Measurements from ENCODE around the gene SPOUT1.
A peak's percentile ranks its signal among the peaks of the same experiment; 100 is the strongest.
"Not testable (repeated sequence)": the region's sequence is repeated elsewhere in the genome, so short reads cannot be mapped to it uniquely, and the experiment has no call there.

SPOUT1 gene

DNA sequence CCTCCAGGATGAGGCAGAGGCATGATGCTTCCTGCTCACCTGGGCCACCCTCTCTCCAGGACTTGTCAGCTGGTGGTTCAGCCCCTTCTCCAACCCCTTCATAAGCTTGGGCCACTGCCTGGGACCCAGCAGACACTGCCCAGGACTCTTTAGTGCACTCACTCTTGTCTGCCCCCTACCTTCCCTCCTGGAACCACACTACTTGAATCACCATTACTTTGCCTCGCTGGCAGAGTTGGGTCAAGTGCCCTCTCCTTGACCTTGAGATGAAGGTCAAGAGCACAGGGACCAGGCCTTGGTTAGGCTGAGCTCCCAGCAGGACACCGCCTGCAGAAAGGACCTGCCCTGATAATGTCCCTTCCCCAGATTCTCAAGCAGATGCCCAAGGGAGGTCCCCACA is 19.8 kb downstream of the SPOUT1 start:
- DNase-seq (ENCODE audit: low read depth), result no peak

DNA sequence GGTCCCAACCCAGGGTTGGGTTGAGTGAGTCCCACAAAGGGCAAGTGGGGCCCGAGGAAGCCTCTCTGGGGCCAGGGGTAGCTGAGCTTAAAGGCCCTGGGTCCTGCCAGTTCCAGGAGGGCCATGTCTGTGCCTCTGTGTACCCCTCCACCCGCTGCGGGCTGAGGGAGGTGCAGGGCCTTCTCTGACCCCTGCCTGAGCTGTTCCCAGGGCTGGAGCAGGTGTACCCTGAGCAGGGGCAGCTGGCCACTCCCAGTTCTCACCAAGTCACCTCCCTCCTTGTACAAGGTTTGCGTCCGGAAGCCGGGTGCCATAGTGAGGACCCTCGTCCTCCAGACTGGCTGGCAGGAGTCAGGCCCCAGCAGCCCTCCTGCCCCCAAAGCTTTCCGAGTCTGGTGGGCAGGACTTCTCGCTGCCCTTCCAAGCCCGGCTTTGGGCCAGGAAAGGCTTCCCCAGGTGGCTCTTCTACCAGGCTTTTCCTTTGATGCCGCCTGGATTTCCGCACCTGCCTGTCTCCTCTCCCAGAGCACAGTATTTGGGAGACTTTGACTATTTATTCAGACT is 20.5 kb downstream of the SPOUT1 start:
- DNase-seq (ENCODE audit: low read depth), result no peak

DNA sequence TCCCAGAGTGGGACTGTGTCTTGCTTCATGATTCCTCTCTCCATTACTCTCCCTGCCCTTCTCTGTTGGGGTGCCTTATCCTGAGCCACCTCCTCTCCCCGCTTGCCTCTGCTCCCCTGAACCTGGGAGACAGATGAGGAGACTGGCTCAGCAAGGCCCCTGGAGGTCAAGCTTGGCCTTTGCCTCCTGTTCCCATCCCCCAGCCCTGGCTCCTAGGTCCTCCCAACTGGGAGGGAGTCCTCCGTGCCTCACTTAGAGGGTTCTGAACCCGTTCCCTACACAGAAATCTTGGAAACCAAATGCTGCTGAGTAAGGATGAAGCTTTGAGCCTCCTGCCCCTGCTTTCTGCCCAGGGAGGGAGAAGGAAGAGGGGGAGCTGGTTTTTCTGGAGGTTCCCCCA is 21.1 kb downstream of the SPOUT1 start:
- DNase-seq (ENCODE audit: low read depth), result no peak

DNA sequence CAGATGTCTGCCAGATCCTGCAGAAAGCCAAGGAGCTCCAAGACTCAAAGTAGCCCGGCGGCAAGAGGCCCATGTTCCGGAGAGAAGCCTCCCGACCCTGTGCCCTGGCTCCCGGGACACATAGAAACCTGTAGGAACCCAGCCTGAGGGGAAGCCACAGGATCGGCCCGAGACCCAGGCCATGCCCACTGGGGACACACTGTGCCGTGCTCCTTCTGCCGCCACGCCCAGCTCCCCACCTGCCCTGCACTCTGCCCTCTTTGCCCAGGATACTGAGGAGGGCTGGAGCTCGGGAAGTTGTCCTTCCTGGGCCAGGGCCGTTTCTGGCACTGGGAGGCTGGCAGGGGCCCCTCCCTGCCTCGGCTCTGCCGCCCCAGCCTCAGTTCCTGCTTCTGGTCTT is 21.8 kb downstream of the SPOUT1 start:
- no peak for DNase-seq (ENCODE audit: low read depth)

DNA sequence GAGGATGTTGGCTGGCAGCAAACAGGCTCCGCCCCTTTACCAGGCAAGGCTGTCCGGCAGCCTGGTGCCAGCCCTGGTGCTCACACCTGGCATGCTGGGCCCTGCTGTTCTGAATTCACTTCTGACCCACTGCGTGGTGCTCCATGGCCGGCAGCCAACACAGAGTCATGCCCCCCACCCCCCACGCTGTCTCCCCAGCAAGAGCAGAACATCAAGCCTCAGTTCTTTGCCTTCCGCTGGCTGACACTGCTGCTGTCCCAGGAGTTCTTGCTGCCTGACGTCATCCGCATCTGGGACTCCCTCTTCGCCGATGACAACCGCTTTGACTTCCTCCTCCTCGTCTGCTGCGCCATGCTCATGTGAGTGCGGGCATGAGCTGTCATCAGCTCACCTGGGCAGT is 23.9 kb downstream of the SPOUT1 start:
- no peak for DNase-seq (ENCODE audit: low read depth)

DNA sequence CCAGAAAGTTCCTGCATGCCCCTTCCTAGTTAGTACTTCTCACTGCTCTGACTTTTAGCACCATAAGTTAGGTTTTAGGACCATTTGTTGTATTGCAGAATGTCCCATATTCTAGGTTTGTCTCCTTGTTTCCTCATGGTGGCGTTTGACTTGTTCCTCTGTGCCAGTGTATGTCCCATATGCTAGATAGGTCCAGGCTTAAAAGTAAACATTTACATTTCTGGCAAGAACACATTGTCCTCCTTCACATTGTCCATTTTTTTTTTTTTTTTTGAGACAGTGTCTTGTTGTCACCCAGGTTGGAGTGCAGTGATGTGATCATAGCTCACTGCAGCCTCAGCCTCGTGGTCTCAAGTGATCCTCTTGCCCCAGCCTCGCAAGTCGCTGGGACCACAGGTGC is 27.1 kb downstream of the SPOUT1 start:
- DNase-seq (ENCODE audit: low read depth), result no peak

DNA sequence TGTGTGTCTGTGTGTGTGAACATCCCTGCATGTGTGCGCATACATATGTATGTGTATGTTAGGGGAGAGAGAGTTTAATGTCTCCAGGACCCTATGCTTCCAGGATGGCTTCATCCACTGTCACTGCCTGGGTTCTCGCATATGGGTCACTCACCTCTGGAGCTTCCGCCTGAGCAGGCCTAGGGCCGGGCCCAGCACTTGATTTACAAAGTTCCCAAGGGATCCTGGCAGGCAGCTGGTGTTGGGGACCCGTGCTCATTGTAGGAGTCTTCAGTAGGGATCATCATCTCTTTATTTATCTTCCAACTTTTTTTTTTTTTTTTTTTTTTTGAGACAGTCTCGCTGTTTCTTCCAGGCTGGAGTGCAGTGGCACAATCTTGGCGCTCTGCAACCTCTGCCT is 29.5 kb downstream of the SPOUT1 start:
- DNase-seq (ENCODE audit: low read depth), result no peak

DNA sequence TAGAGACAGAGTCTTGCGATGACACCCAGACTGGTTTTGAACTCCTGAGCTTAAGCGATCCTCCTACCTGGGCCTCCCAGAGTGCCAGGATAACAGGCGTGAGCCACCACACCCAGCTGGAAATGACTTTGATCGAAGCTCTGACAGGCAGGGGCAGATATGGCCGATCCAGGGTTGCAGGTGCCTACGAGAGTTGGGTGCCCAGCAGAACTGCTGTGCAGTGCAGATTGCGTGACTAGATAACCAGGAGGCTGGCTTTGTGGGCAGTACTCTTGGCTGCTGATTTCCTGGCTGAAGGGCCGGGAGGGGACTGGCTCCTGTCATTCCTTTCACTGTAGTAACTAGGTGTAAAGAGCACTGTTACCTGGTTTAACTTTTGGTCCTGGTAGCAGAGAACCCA is 30.7 kb downstream of the SPOUT1 start:
- DNase-seq (ENCODE audit: low read depth), result no peak

DNA sequence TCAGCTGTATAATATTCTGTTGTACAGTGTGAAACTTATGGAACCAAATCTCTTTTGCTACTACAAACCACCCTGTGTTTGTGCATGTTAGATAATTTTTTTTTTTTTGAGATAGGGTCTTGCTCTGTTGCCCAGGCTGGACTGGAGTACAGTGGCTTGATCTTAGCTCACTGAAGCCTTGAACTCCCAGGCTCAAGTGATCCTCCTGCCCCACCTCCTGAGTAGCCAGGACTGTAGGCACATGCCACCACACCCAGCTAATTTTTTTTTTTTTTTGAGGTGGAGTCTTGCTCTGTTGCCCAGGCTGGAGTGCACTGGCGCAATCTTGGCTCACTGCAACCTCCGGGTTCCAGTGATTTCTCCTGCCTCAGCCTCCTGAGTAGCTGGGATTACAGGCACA is 34.6 kb downstream of the SPOUT1 start:
- DNase-seq (ENCODE audit: low read depth), result not testable (repeated sequence)

DNA sequence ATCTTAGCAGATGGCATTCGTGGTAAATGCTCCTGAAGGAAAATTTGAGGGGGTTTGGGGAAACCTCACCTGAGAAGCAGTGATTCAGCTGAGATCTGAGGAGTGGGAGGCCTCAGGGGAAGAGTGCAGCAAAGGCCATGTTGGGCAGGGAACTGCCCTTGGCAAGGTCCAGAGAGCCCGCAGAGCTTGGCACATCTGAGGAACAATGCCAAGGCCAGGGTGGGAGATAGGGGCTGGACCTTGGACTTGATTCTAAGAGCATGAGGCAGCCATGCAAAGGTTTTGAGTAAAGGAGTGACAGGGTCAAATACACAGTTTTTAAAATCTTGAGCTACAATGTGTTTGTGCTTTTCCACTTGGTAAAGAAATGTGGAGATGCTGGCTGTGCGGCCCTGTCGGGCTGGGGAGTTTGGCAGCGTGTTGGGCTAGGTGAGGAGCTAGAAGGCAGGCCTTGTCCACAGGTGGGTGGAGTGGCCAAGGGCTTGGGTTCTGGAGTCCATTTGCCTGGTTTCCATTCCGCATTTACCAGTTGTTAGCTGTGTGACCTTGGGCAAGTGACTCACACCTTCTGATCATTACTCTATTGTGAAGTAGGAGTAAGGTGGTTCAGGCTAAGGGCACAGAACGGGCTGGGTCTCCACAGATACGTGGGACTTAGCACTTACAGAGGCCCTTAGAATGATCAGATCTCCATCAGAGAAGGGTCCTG is 36.5 kb downstream of the SPOUT1 start:
- no peak for DNase-seq (ENCODE audit: low read depth)

DNA sequence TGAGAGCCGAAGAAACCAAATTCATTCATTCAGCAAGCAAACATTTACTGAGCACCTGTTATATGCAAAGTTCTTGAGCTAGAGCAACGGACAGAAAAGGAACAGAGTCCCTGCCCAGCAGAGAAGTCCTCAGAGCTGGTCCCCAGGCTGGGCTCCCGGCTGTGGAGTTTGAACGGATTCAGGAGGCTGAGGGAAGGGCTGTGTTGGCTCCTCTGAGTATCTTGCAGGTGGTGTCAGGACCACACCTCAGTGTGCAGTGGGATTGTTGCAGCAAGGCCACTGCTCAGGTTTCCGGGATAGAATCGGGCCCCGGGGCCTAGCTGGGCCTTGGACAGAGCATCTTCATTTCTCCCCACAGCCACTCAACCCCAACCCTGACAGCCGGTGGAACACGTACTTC is 37.5 kb downstream of the SPOUT1 start:
- DNase-seq (ENCODE audit: low read depth), result no peak

DNA sequence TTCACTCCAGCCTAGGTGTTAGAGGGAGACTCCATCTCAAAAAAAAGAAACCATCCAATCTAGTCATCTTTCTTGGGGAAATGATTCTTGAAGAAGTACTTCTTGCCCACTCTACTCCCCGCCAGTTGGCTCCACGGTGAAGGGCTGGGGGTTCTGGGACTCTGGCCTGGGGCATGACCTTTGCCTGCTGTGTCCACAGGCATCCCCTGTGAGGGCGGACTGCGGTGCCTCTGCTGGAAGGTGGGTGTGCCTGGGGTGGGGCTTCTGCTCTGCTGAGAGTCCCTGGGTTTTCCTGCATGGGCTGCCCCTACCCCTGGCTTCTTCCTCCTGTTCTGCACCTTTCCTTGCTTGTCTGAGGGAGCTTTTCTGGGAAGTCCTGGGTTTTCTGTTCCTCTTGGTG is 39.1 kb downstream of the SPOUT1 start:
- no peak for DNase-seq (ENCODE audit: low read depth)

DNA sequence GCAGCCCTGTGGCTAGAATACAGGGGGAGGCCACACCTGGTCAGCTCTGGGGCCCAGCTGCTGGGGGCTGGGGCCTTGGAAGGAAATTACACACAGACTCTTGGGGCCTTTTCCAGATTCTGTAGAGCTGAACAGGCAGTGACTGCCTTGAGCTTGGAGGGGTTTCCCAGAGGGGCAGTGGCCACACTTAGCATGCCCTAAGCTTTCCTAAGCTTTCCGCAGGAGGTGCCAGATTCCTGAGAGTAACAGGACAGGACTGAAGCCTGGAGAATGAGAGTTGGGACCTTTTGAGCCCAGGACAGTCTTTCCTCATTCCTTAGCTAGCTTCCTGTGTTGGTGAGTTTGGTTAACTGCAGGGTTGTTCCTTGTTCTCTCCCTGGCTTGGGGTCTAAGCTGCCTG is 41.1 kb downstream of the SPOUT1 start:
- no peak for DNase-seq (ENCODE audit: low read depth)

DNA sequence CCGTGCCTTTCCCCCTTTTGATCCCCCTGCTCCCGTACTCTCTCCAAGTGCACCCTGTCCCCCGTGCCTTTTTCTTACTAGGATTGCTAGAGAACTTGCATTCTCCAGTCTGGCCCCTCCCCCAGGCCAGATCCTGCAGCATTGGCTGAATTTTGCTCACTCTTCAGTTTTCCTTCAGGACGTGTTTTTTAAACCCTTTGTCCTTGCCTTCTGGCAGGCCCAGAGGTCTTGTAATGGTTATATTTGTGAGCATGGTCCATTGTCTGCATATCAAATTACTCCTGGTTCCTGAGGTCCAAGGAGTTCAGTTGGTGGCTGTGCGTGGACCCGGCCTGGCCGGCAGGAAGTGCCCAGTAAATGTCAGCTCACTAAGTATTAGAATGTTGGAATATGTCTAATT is 41.9 kb downstream of the SPOUT1 start:
- DNase-seq (ENCODE audit: low read depth), result no peak

DNA sequence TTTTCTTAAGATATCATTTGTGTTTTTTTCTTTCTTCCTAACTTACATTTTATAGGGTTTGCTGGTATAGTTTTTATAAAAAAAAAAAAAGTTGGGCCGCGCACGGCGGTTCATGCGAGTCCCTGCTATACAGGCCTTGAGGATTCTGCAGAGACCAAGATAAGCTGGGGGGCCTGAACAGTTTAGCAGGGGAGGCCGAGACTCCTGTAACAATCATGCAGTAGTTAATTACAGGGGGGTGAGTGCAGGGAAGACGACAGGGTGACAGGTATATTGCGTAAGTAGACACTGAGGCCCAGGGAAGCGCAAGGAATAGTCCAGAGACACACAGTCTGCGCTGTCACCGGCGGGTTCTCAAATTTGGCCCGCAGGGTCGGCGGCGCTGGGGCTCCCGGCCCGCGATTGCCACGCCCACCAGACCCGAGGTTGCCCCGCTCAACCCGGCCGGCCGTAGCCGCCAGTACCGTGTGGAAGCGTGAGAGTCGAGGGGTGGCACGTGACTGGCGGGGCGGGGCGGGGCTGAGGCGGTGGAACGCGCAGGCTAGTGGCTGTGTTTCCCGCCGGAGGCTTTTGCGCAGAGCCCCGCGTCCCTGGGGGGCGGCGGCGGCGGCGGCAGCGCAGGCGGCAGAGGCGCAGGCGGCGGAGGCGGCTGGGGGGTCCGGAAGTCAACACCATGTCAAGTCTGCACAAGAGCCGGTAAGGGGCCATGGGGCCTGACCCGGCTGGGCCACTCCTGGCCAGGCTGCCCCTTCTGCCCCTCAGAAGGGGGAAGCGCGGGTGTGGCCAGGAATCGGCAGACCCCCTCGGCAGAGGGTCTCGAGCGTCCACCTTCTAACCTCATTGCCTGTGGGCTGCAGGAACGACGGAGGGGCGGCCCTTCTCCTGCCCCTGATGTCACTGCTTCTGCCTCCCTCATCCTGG is 42.7 kb downstream of the SPOUT1 start, which contains the start of gene TBC1D13:
Gene TBC1D13 (plus strand): TSS at position 573 of the 921 bp plus-strand sequence. CDS start 101 bp downstream, at position 674.
- peak; percentile 85 for DNase-seq (ENCODE audit: low read depth)

DNA sequence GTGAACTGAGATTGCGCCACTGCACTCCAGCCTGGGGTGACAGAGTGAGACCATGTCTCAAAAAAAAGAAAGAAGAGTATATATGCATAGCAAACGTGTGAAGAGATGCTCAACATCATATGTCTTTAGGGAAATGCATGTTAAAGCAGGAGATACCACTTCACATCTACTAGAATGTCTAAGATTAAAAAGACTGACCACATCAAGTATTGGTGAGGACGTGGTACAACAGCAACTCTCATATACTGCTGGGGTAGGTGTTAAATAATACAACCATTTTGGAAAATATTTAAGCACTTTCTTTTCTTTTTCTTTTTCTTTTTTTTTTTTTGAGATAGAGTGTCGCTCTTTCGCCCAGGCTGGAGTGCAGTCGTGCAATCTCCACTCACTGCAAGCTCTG is 44.2 kb downstream of the SPOUT1 start:
- no peak for DNase-seq (ENCODE audit: low read depth)

DNA sequence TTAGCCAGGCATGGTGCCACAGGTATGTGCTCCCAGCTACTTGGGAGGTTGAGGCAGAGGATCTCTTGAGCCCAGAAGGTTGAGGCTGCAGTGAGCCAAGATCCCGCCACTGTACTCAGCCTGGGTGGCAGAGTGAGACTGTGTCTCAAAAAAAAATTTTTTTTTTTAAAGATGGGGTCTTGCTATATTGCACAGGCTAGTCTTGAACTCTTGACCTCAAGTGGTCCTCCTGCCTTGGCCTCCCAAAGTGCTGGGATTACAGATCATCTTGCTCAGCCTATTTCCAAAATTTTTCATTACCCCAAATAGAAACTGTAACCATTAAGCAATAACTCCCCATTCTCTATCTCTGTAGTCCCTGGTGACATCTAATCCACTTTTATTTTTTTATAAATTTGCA is 46.9 kb downstream of the SPOUT1 start:
- no peak for DNase-seq (ENCODE audit: low read depth)

DNA sequence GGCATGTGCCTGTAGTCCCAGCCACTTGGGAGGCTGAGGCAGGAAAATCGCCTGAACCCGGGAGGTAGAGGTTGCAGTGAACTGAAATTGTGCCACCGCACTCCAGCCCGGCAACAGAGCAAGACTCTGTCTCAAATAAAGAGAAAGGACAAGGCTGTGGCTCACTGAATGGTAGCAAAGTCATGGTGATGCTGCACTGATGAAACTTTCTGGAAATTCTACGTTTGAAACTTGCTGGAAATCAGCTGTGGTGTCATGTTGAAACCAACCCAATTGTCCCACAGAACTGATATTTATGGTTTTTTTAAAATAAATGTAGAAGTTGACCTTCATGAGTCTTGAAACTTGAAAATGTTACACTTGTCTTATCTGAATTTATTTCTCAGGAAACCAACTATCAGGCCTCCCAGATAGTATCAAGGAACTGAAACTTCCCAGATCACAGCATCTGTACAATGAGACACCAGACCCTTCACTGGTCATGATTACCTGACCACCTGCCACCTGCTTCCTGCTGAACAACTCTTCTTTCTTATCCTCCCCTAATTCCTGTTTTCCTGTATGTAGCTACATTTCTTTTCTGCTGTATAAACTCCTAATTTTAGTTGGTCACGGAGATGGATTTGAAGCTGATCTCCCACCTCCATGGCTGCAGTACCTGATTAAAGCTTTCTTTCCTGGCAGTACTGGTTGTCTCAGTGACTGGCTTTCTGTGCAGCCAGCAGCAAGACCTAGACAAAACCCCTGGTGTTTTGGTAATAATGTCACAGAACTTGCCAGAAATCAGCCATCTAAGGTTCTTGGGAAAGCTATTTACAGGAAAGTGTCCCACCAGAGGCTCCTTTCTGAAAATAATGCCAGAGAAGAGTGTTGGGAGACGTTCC is 48.2 kb downstream of the SPOUT1 start:
- DNase-seq (ENCODE audit: low read depth), result no peak

DNA sequence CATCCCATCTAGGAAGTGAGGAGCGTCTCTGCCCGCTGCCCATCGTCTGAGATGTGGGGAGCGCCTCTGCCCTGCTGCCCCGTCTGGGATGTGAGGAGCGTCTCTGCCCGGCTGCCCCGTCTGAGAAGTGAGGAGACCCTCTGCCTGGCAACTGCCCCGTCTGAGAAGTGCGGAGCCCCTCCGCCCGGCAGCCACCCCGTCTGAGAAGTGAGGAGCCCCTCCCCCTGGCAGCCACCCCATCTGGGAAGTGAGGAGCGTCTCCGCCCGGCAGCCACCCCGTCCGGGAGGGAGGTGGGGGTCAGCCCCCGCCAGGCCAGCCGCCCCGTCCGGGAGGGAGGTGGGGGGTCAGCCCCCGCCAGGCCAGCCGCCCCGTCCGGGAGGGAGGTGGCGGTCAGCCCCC is 49.5 kb downstream of the SPOUT1 start:
- DNase-seq (ENCODE audit: low read depth), result not testable (repeated sequence)

DNA sequence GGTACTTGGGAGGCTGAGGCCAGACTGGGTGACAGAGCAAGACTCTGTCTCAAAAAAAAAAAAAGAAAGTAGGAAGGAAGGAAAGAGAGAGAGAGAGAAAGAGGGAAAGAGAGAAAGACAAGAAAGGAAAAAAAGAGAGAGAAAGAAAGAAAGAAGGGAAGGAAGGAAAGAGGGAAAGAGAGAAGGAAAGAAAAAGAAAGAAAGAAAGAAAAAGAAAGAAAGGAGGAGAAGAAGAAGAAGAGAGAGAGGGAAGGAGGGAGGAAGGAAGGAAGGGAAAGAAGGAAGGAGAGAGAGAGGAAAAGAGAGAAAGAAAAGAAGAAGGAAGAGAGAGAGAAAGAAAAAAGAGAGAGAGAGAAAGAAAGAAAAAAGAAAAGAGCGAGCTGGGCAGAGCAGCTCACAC is 54.8 kb downstream of the SPOUT1 start:
- DNase-seq (ENCODE audit: low read depth), result no peak

DNA sequence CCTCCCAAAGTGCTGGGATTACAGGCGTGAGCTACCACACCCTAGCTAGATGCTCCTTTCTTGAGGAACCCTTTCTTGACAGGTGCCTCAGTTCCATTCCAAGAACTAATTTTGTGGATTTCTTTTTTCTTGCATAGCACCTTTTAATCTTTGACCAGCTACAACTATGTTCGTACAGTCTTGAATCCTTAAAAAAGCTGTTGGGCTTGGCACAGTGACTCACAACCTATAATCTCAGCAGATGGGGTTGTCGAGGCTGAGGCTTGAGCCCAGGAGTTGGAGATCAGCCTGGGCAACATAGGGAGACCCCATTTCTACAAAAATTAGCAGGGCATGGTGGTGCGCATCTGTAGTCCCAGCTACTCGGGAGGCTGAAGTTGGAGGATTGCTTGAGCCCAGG is 56.5 kb downstream of the SPOUT1 start:
- no peak for DNase-seq (ENCODE audit: low read depth)
